HEK293 (cell line): ENCODE measurements around the gene NCOA3.

Experiments used
- HOXA7 ChIP-seq: sonication (generic); formaldehyde crosslinking; IDR thresholded peaks from 2 replicates; pipeline ENCODE4 v1.8.1; 2022; ENCODE audit warnings: missing genetic modification reagents, borderline replicate concordance
- KLF10 ChIP-seq: fragments of 450-650 bp; IDR thresholded peaks from 2 replicates; pipeline ENCODE4 v1.5.1; 2018; ENCODE audit warnings: missing biosample characterization, mild to moderate bottlenecking, missing genetic modification characterization
- MEIS1 ChIP-seq: sonication (generic); formaldehyde crosslinking; IDR thresholded peaks from 2 replicates; pipeline ENCODE4 v1.8.1; 2022; ENCODE audit warnings: missing genetic modification reagents, mild to moderate bottlenecking, borderline replicate concordance
- ZBTB1 ChIP-seq: fragments of 450-650 bp; formaldehyde crosslinking; IDR thresholded peaks from 2 replicates; pipeline ENCODE4 v1.5.1; 2016; ENCODE audit warnings: missing biosample characterization, missing genetic modification characterization
- ZSCAN23 ChIP-seq: fragments of 450-650 bp; formaldehyde crosslinking; IDR thresholded peaks from 2 replicates; pipeline ENCODE4 v1.5.1; 2016; ENCODE audit warnings: missing biosample characterization, missing genetic modification characterization

GRCh38 chr20:47568837-47569410 is 67.2 kb downstream of the NCOA3 start:
- TF ChIP-seq MEIS1 (CRISPR knock-in tag) (no peak), KLF10 (no peak), HOXA7 (CRISPR knock-in tag) (no peak), ZBTB1 (tag by site-specific recombination) (no peak), ZSCAN23 (no peak)
